Keratinocyte (primary cell): ENCODE data around the gene EML1. TPM values are rescaled to one million over a fixed set of nuclear protein-coding genes. Genes with fewer than 3 reads are reported as not detected.

Source experiments
- DNase-seq: peaks from one replicate; pipeline ENCODE4 v3.0.0-alpha.2; 2011; ENCODE audit warnings: low read depth, missing footprints, low spot score
- FAIRE-seq: peaks from 2 replicates; lab custom pipeline; 2011; peaks lifted over from hg19 to GRCh38; lab: Jason Lieb, UNC
- H2AFZ ChIP-seq: 2 replicates; pipeline ENCODE4 v1.6.0; 2012; ENCODE audit warnings: low read length, control low read depth, inconsistent platforms; ENCODE audit not compliant: control insufficient read depth
- H3K27ac ChIP-seq: 2 replicates; pipeline ENCODE4 v1.5.1; 2011; ENCODE audit warnings: low read length; ENCODE audit not compliant: control insufficient read depth, insufficient read depth
- H3K27me3 ChIP-seq: 3 replicates; pipeline ENCODE4 v1.6.0; 2011; ENCODE audit warnings: low read length; ENCODE audit not compliant: control insufficient read depth, insufficient read depth; ENCODE audit errors: extremely low read depth
- H3K36me3 ChIP-seq, 2 experiments: 2 replicates in 1 of 2; 3 replicates in 1 of 2; pipeline ENCODE4 v1.5.1; 2011; ENCODE audit warnings: low read length in 2 of 2, mild to moderate bottlenecking in 1 of 2; ENCODE audit not compliant: control insufficient read depth in 2 of 2, insufficient read depth in 2 of 2; ENCODE audit errors: extremely low read depth in 1 of 2
- H3K4me1 ChIP-seq: 3 replicates; pipeline ENCODE4 v1.5.1; 2011; ENCODE audit warnings: low read length; ENCODE audit not compliant: control insufficient read depth, insufficient read depth; ENCODE audit errors: extremely low read depth
- H3K4me2 ChIP-seq: 3 replicates; pipeline ENCODE4 v1.6.0; 2011; ENCODE audit warnings: low read depth, low read length; ENCODE audit not compliant: control insufficient read depth, insufficient read depth; ENCODE audit errors: extremely low read depth
- H3K4me3 ChIP-seq, 3 experiments: fragments of 200-600 bp in 1 of 3; sonication (generic) in 1 of 3; 2 replicates in 2 of 3; 3 replicates in 1 of 3; pipeline ENCODE4 v1.5.1; 2011 to 2016; ENCODE audit warnings: low read length in 3 of 3, mild to moderate bottlenecking in 3 of 3, control low read depth in 2 of 3, inconsistent platforms in 1 of 3, low read depth in 1 of 3, mixed read lengths in 1 of 3, mixed run types in 1 of 3, moderate library complexity in 1 of 3; ENCODE audit not compliant: control insufficient read depth in 2 of 3, insufficient read depth in 2 of 3; ENCODE audit errors: extremely low read depth in 1 of 3
- H3K79me2 ChIP-seq: 2 replicates; pipeline ENCODE4 v1.6.0; 2012; ENCODE audit warnings: low read length; ENCODE audit not compliant: control insufficient read depth, insufficient read depth
- H3K9ac ChIP-seq: 3 replicates; pipeline ENCODE4 v1.6.0; 2011; ENCODE audit warnings: low read length; ENCODE audit not compliant: control insufficient read depth, insufficient read depth; ENCODE audit errors: extremely low read depth
- H3K9me1 ChIP-seq: 3 replicates; pipeline ENCODE4 v1.6.0; 2011; ENCODE audit warnings: low read length; ENCODE audit not compliant: control insufficient read depth, insufficient read depth; ENCODE audit errors: extremely low read depth
- H3K9me3 ChIP-seq: 2 replicates; pipeline ENCODE4 v1.5.1; 2012; ENCODE audit warnings: low read depth, low read length; ENCODE audit not compliant: control insufficient read depth
- H4K20me1 ChIP-seq: 3 replicates; pipeline ENCODE4 v1.6.0; 2011; ENCODE audit warnings: low read length; ENCODE audit not compliant: control insufficient read depth, insufficient read depth; ENCODE audit errors: extremely low read depth
- CTCF ChIP-seq, 3 experiments: IDR thresholded peaks in 1 of 3; conservative IDR thresholded peaks in 1 of 3; optimal IDR thresholded peaks in 1 of 3; 2 replicates in 2 of 3; 3 replicates in 1 of 3; pipeline versions ENCODE3 to v1.5.1; 2011; ENCODE audit warnings: low read length in 3 of 3, mild to moderate bottlenecking in 3 of 3, moderate library complexity in 2 of 3, control low read depth in 1 of 3, inconsistent platforms in 1 of 3; ENCODE audit not compliant: insufficient read depth in 2 of 3; ENCODE audit errors: extremely low read depth in 1 of 3
- EZH2 ChIP-seq: IDR thresholded peaks from one replicate; pipeline ENCODE4 v1.6.1; 2012; ENCODE audit warnings: inconsistent platforms, mild to moderate bottlenecking, low read length, moderate library complexity
- dilution Hi-C: fragments of 300-500 bp; cut with MboI; formaldehyde crosslinking; loops from one replicate; pipeline ENCODE4 v1.7.0; 2020; ENCODE audit warnings: low sequenced_read_pairs; ENCODE audit not compliant: extremely low pct_ligation_motif_present
- polyA plus RNA-seq, 5 experiments: library from polyadenylated mRNA; depleted of rRNA in 3 of 5; stranded (reverse) in 3 of 5; stranded (forward) in 1 of 5; unstranded in 1 of 5; fragments of >200 nt; gene quantifications; 1 replicate in 1 of 5; 2 replicates in 3 of 5; 3 replicates in 1 of 5; pipeline versions ENCODE4 v1.2.1 to v1.2.3, GENCODE V29; 2011 to 2012; ENCODE audit warnings: missing spikeins in 2 of 5, low read depth in 1 of 5, low replicate concordance in 1 of 5

EML1 gene
- polyA plus RNA-seq, 1 donor (not counting 4 experiments of a cell fraction or from before 2014, with no cell fraction given), result 0.84 TPM

DNA sequence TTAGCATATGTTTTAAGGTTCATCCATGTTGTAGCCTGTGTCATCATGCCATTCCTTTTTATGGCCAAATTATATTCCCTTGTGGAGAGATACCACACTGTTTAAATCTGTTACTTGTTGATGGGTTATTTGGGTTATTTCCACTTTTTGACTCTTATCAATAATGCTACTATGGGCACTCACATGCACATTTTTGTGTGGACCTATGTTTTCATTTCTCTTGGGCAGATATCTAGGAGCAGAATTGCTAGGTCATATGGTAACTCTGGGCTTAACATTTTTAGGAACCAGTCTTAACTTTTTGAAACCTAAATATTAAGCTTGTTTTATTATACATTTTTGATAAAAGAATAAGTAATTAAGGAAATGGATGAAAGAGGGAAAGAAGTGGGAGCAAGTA lies 4.0 kb downstream of the EML1 start:
- dilution Hi-C loops, result no loop called here
- no peak for FAIRE-seq

GRCh38 chr14:99800781-99801180 lies 7.6 kb downstream of the EML1 start:
- Histone ChIP-seq H3K79me2 (no peaks in the 10 kb centered on the region), H3K36me3 (no peaks in the 10 kb centered on the region), H3K9ac (no peak overlapping the region)

More for the DNA sequence above, 4.0 kb downstream of the EML1 start:
- TF ChIP-seq EZH2 (peak; percentile 12), CTCF (optimal IDR thresholded peaks at IDR 0.05 in 1 of 3, IDR thresholded peaks at IDR 0.05 in 1 of 3, conservative IDR thresholded peaks at IDR 0.05 in 1 of 3; ENCODE audit: extremely low read depth in 1 of 3, insufficient read depth in 2 of 3, low read length in 3 of 3) (no peak)
- H3K27ac ChIP-seq, result no peak overlapping the region
- H3K9ac ChIP-seq, result no peak overlapping the region
- peaks cover 3% of the 10 kb centered on the region for H3K9me3 ChIP-seq
- H3K27me3 ChIP-seq, result peaks cover 31% of the 10 kb centered on the region
- no peak for DNase-seq
- H3K4me2 ChIP-seq, result no peak overlapping the region
- H2AFZ ChIP-seq, result no peak overlapping the region
- no peaks in the 10 kb centered on the region for H3K79me2 ChIP-seq
- H3K36me3 ChIP-seq, result no peaks in the 10 kb centered on the region
- no peaks in the 10 kb centered on the region for H3K9me1 ChIP-seq
- H3K4me3 ChIP-seq, result no peak overlapping the region
- peaks cover 2% of the 10 kb centered on the region for H4K20me1 ChIP-seq
- peaks cover 3% of the 10 kb centered on the region for H3K4me1 ChIP-seq

More at GRCh38 chr14:99800781-99801180, 7.6 kb downstream of the EML1 start:
- Histone ChIP-seq H3K27ac (no peak overlapping the region), H3K4me2 (no peak overlapping the region), H3K27me3 (peaks cover 47% of the 10 kb centered on the region), H3K4me1 (no peaks in the 10 kb centered on the region), H4K20me1 (peaks cover 2% of the 10 kb centered on the region), H3K4me3 (no peak overlapping the region), H3K9me1 (no peaks in the 10 kb centered on the region), H3K9me3 (peaks cover 3% of the 10 kb centered on the region), H2AFZ (no peak overlapping the region)
- no peak for FAIRE-seq
- TF ChIP-seq EZH2 (no peak), CTCF (optimal IDR thresholded peaks at IDR 0.05 in 1 of 3, IDR thresholded peaks at IDR 0.05 in 1 of 3, conservative IDR thresholded peaks at IDR 0.05 in 1 of 3; ENCODE audit: extremely low read depth in 1 of 3, insufficient read depth in 2 of 3, low read length in 3 of 3) (no peak)
- dilution Hi-C loops, result no loop called here
- no peak for DNase-seq
